ENCODE results near the gene TOM1L1. TPM values are rescaled to one million over a fixed set of nuclear protein-coding genes. Genes with fewer than 3 reads are reported as not detected.

TOM1L1 gene
- total RNA-seq, 1 donor from 2014 or later, result 107 TPM

DNA sequence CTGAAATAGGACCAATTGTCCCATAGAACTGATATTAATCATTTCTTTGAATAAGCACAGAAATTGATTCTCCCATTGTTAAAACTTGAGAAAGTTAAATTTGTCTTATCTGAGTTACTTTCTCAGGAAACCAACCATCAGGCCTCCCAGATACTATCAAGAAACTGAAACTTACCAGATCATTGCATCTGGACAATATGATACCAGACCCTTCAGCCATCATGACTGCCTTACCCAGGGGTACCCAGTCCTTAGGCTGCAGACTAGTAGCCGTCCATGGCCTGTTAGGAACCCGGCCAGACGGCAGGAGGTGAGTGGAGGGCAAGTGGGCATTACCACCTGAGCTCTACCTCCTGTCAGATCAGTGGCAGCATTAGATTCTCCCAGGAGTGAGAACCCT is 75.7 kb downstream of the TOM1L1 start:
- H3K4me3 ChIP-seq, result no peak overlapping the region
- H3K27me3 Mint-ChIP-seq (ENCODE audit: insufficient read depth, low read depth), result no peaks in the 10 kb centered on the region
- peaks cover 98% of the 10 kb centered on the region for H3K79me2 ChIP-seq (ENCODE audit: low read depth)
- no peaks in the 10 kb centered on the region for H3F3A ChIP-seq (ENCODE audit: low read depth)
- TF ChIP-seq EZH2phosphoT487 (IDR thresholded peaks at IDR 0.05), result no peak
- TF ChIP-seq EZH2 (IDR thresholded peaks at IDR 0.05), result no peak
- TF ChIP-seq, protein P1, sequence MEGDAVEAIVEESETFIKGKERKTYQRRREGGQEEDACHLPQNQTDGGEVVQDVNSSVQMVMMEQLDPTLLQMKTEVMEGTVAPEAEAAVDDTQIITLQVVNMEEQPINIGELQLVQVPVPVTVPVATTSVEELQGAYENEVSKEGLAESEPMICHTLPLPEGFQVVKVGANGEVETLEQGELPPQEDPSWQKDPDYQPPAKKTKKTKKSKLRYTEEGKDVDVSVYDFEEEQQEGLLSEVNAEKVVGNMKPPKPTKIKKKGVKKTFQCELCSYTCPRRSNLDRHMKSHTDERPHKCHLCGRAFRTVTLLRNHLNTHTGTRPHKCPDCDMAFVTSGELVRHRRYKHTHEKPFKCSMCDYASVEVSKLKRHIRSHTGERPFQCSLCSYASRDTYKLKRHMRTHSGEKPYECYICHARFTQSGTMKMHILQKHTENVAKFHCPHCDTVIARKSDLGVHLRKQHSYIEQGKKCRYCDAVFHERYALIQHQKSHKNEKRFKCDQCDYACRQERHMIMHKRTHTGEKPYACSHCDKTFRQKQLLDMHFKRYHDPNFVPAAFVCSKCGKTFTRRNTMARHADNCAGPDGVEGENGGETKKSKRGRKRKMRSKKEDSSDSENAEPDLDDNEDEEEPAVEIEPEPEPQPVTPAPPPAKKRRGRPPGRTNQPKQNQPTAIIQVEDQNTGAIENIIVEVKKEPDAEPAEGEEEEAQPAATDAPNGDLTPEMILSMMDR (IDR thresholded peaks at IDR 0.05), result no peak
- no peaks in the 10 kb centered on the region for H3K27me3 ChIP-seq
- peaks cover 27% of the 10 kb centered on the region for H3K36me3 Mint-ChIP-seq
- no peak overlapping the region for H3K27ac Mint-ChIP-seq
- H3K4me1 ChIP-seq, result no peaks in the 10 kb centered on the region
- no peak overlapping the region for H3K4me3 Mint-ChIP-seq
- no peaks in the 10 kb centered on the region for H4K20me1 ChIP-seq (ENCODE audit: low read depth)
- H3K36me3 ChIP-seq, result peaks cover 5% of the 10 kb centered on the region
- no peak overlapping the region for H2AFZ ChIP-seq (replicated peaks)
- no peak overlapping the region for H3K9ac ChIP-seq
- peaks cover 33% of the 10 kb centered on the region for H3K9me3 Mint-ChIP-seq
- peaks cover 13% of the 10 kb centered on the region for H3K9me3 ChIP-seq (ENCODE audit: low read depth)
- H3K4me2 ChIP-seq, result no peak overlapping the region
- no peaks in the 10 kb centered on the region for H3K4me1 Mint-ChIP-seq
- no peak for DNase-seq (ENCODE audit: low spot score)
- no peak overlapping the region for H3K27ac ChIP-seq

DNA sequence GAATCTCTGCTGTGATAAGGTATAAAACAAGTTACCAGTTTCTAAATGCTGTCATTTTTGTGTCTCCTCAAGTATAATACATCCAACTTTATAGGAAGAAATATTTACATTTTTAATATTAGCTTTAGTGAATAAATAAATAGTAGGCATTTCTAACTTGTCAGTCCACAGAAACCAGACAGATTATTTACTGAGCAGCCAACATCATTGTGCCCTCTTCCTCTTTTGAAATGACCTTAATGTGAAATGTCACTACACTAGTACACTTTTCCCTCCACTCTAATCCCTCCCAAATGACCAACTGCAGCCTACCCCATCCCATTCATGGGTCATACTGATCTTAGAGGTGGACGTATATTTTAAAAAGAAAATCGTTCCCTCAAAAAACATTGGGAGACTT is 77.1 kb downstream of the TOM1L1 start:
- DNase-seq (ENCODE audit: low spot score), result no peak
- H3K9ac ChIP-seq, result no peak overlapping the region
- TF ChIP-seq EZH2phosphoT487 (IDR thresholded peaks at IDR 0.05), result no peak
- no peak overlapping the region for H3K27ac ChIP-seq
- no peak overlapping the region for H3K4me3 Mint-ChIP-seq
- H3K9me3 ChIP-seq (ENCODE audit: low read depth), result peaks cover 13% of the 10 kb centered on the region
- H3K27me3 Mint-ChIP-seq (ENCODE audit: insufficient read depth, low read depth), result no peaks in the 10 kb centered on the region
- H3K4me1 Mint-ChIP-seq, result no peaks in the 10 kb centered on the region
- no peak overlapping the region for H3K27ac Mint-ChIP-seq
- H3K9me3 Mint-ChIP-seq, result peaks cover 36% of the 10 kb centered on the region
- H3K4me3 ChIP-seq, result no peak overlapping the region
- no peaks in the 10 kb centered on the region for H4K20me1 ChIP-seq (ENCODE audit: low read depth)
- H3K36me3 ChIP-seq, result peaks cover 5% of the 10 kb centered on the region
- H3F3A ChIP-seq (ENCODE audit: low read depth), result no peaks in the 10 kb centered on the region
- H3K27me3 ChIP-seq, result no peaks in the 10 kb centered on the region
- no peak overlapping the region for H2AFZ ChIP-seq (replicated peaks)
- H3K4me2 ChIP-seq, result no peak overlapping the region
- H3K79me2 ChIP-seq (ENCODE audit: low read depth), result peaks cover 93% of the 10 kb centered on the region
- peaks cover 27% of the 10 kb centered on the region for H3K36me3 Mint-ChIP-seq
- H3K4me1 ChIP-seq, result no peaks in the 10 kb centered on the region

DNA sequence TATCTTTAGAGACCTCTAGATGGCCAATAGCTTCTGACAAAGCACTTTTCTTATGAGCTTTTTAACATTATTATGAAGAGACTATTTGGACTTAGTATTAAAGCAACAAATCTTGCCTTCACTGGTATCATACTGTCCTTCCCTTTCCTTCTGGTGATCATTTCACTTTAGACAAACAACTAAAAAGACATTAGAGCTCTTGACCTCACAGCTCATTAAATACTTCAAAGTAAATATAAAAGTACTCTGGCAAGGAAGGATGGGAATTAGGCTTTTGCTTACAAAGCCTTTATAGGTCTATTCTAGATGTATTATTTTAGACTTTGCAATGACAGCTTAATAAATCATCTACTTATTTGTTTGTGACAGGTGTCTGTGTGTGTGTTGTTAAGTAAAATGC is 79.0 kb downstream of the TOM1L1 start:
- H3K36me3 Mint-ChIP-seq, result peaks cover 28% of the 10 kb centered on the region
- Histone ChIP-seq H4K20me1 (ENCODE audit: low read depth) (no peaks in the 10 kb centered on the region), H3K27ac (no peak overlapping the region), H3K4me2 (no peak overlapping the region), H3K27me3 (no peaks in the 10 kb centered on the region), H3K4me3 (no peak overlapping the region), H3K9me3 (ENCODE audit: low read depth) (peaks cover 13% of the 10 kb centered on the region), H3K79me2 (ENCODE audit: low read depth) (peaks cover 79% of the 10 kb centered on the region), H3K9ac (no peak overlapping the region), H3K36me3 (peaks cover 5% of the 10 kb centered on the region), H3F3A (ENCODE audit: low read depth) (no peaks in the 10 kb centered on the region), H2AFZ (replicated peaks) (no peak overlapping the region), H3K4me1 (no peaks in the 10 kb centered on the region)
- no peaks in the 10 kb centered on the region for H3K27me3 Mint-ChIP-seq (ENCODE audit: insufficient read depth, low read depth)
- no peak overlapping the region for H3K4me3 Mint-ChIP-seq
- no peak for TF ChIP-seq EZH2 (IDR thresholded peaks at IDR 0.05)
- no peak for TF ChIP-seq EZH2phosphoT487 (IDR thresholded peaks at IDR 0.05)
- TF ChIP-seq, protein P1 (IDR thresholded peaks at IDR 0.05), result no peak
- DNase-seq (ENCODE audit: low spot score), result no peak
- peaks cover 31% of the 10 kb centered on the region for H3K9me3 Mint-ChIP-seq
- no peak overlapping the region for H3K27ac Mint-ChIP-seq
- no peaks in the 10 kb centered on the region for H3K4me1 Mint-ChIP-seq

DNA sequence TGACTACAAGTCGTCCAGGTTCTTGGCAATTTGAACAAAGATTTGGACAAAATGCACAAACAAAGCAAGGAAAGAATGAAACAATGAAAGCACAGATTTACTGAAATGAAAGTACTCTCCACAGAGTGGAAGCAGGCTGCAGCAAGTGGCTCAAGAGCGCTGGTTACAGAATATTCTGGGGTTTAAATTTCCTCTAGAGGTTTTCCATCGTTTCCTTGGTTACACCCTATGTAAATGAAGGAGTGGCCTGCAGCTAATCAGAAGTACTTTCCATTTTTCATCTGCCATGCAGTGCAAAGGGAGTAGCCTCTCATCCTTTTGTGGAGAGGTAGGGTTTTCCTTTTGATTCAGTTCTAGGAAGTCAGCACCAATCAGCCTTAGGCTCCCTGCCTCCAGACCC is 79.7 kb downstream of the TOM1L1 start:
- Histone ChIP-seq H2AFZ (replicated peaks) (no peak overlapping the region), H3K9me3 (ENCODE audit: low read depth) (peaks cover 13% of the 10 kb centered on the region), H4K20me1 (ENCODE audit: low read depth) (no peaks in the 10 kb centered on the region), H3K4me2 (no peak overlapping the region), H3K9ac (no peak overlapping the region), H3K4me1 (no peaks in the 10 kb centered on the region), H3F3A (ENCODE audit: low read depth) (no peaks in the 10 kb centered on the region), H3K27ac (no peak overlapping the region), H3K4me3 (no peak overlapping the region), H3K27me3 (no peaks in the 10 kb centered on the region), H3K79me2 (ENCODE audit: low read depth) (peaks cover 73% of the 10 kb centered on the region), H3K36me3 (peaks cover 5% of the 10 kb centered on the region)
- H3K27me3 Mint-ChIP-seq (ENCODE audit: insufficient read depth, low read depth), result no peaks in the 10 kb centered on the region
- TF ChIP-seq EZH2 (IDR thresholded peaks at IDR 0.05) (no peak), EZH2phosphoT487 (IDR thresholded peaks at IDR 0.05) (no peak)
- TF ChIP-seq, protein P1 (IDR thresholded peaks at IDR 0.05), result no peak
- no peak overlapping the region for H3K27ac Mint-ChIP-seq
- no peak overlapping the region for H3K4me3 Mint-ChIP-seq
- H3K9me3 Mint-ChIP-seq, result peaks cover 31% of the 10 kb centered on the region
- peaks cover 28% of the 10 kb centered on the region for H3K36me3 Mint-ChIP-seq
- DNase-seq (ENCODE audit: low spot score), result no peak
- H3K4me1 Mint-ChIP-seq, result no peaks in the 10 kb centered on the region

All from neural progenitor cell (in vitro differentiated cells).